ENCODE measurements around the gene FAM120B. TPM values are rescaled to one million over a fixed set of nuclear protein-coding genes. Genes with fewer than 3 reads are reported as not detected.

FAM120B gene
- total and polyA plus RNA-seq, 2 experiments from 2014 or later = 7.2 to 16.7 TPM

DNA sequence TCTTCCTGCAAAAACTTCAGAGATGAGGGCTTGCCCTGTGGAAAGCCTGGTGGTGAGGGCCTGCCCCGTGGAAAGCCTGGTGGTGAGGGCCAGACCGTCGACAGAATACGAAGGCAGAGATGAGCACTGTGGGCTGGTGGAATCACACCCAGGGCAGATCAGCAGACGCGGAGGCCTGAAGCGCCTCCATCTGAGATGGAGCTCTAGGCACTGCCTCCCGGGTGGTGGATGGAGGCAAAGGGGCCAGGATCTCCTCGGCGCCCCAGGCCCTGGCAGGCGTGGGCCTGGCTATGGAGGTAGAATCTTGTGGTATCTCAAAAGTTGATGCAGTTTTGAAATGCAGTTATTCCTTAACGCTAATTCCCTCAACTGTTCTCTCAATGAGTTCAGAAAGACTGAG lies 141.8 kb downstream of the FAM120B start:
- H3F3A ChIP-seq (replicated peaks; ENCODE audit: low read depth) = no peaks in the 10 kb centered on the region
- H3K27ac ChIP-seq (ENCODE audit: low read depth) = no peak overlapping the region
- no peak overlapping the region for H3K4me2 ChIP-seq
- H3K9me2 ChIP-seq (ENCODE audit: insufficient read depth) = no peaks in the 10 kb centered on the region
- no peaks in the 10 kb centered on the region for H4K20me1 ChIP-seq (replicated peaks; ENCODE audit: insufficient read depth)
- no peak overlapping the region for H3K4me3 ChIP-seq
- Mint-ChIP-seq H3K4me1 (no peaks in the 10 kb centered on the region; the same call in 2 of the 3 replicates), H3K36me3 (ENCODE audit: low read depth) (peaks cover 5% of the 10 kb centered on the region; the same call in 2 of the 3 replicates), H3K27me3 (ENCODE audit: insufficient read depth, low read depth, poor library complexity) (peaks cover 8% of the 10 kb centered on the region), H3K27ac (no peak overlapping the region), H3K9me3 (peaks cover 12% of the 10 kb centered on the region), H3K4me3 (no peak overlapping the region)
- H2AFZ ChIP-seq = no peak overlapping the region
- no peaks in the 10 kb centered on the region for H3K79me2 ChIP-seq (replicated peaks; ENCODE audit: insufficient read depth)
- ATAC-seq (no peak), DNase-seq (ENCODE audit: low spot score) (no peak)
- TF ChIP-seq STAT1 (IDR thresholded peaks at IDR 0.05; ENCODE audit: unreplicated experiment) = no peak
- TF ChIP-seq CREB1 (CRISPR knock-in tag; IDR thresholded peaks at IDR 0.05; ENCODE audit: low read depth) = no peak
- TF ChIP-seq EZH2 (IDR thresholded peaks at IDR 0.05; ENCODE audit: low read depth, unreplicated experiment) = no peak
- TF ChIP-seq ZNF331 (CRISPR knock-in tag; IDR thresholded peaks at IDR 0.05; ENCODE audit: low read depth) = no peak
- no peak for TF ChIP-seq JUNB (IDR thresholded peaks at IDR 0.05; ENCODE audit: unreplicated experiment)
- TF ChIP-seq EZH2phosphoT487 (IDR thresholded peaks at IDR 0.05; ENCODE audit: unreplicated experiment) = no peak
- TF ChIP-seq, protein P1, sequence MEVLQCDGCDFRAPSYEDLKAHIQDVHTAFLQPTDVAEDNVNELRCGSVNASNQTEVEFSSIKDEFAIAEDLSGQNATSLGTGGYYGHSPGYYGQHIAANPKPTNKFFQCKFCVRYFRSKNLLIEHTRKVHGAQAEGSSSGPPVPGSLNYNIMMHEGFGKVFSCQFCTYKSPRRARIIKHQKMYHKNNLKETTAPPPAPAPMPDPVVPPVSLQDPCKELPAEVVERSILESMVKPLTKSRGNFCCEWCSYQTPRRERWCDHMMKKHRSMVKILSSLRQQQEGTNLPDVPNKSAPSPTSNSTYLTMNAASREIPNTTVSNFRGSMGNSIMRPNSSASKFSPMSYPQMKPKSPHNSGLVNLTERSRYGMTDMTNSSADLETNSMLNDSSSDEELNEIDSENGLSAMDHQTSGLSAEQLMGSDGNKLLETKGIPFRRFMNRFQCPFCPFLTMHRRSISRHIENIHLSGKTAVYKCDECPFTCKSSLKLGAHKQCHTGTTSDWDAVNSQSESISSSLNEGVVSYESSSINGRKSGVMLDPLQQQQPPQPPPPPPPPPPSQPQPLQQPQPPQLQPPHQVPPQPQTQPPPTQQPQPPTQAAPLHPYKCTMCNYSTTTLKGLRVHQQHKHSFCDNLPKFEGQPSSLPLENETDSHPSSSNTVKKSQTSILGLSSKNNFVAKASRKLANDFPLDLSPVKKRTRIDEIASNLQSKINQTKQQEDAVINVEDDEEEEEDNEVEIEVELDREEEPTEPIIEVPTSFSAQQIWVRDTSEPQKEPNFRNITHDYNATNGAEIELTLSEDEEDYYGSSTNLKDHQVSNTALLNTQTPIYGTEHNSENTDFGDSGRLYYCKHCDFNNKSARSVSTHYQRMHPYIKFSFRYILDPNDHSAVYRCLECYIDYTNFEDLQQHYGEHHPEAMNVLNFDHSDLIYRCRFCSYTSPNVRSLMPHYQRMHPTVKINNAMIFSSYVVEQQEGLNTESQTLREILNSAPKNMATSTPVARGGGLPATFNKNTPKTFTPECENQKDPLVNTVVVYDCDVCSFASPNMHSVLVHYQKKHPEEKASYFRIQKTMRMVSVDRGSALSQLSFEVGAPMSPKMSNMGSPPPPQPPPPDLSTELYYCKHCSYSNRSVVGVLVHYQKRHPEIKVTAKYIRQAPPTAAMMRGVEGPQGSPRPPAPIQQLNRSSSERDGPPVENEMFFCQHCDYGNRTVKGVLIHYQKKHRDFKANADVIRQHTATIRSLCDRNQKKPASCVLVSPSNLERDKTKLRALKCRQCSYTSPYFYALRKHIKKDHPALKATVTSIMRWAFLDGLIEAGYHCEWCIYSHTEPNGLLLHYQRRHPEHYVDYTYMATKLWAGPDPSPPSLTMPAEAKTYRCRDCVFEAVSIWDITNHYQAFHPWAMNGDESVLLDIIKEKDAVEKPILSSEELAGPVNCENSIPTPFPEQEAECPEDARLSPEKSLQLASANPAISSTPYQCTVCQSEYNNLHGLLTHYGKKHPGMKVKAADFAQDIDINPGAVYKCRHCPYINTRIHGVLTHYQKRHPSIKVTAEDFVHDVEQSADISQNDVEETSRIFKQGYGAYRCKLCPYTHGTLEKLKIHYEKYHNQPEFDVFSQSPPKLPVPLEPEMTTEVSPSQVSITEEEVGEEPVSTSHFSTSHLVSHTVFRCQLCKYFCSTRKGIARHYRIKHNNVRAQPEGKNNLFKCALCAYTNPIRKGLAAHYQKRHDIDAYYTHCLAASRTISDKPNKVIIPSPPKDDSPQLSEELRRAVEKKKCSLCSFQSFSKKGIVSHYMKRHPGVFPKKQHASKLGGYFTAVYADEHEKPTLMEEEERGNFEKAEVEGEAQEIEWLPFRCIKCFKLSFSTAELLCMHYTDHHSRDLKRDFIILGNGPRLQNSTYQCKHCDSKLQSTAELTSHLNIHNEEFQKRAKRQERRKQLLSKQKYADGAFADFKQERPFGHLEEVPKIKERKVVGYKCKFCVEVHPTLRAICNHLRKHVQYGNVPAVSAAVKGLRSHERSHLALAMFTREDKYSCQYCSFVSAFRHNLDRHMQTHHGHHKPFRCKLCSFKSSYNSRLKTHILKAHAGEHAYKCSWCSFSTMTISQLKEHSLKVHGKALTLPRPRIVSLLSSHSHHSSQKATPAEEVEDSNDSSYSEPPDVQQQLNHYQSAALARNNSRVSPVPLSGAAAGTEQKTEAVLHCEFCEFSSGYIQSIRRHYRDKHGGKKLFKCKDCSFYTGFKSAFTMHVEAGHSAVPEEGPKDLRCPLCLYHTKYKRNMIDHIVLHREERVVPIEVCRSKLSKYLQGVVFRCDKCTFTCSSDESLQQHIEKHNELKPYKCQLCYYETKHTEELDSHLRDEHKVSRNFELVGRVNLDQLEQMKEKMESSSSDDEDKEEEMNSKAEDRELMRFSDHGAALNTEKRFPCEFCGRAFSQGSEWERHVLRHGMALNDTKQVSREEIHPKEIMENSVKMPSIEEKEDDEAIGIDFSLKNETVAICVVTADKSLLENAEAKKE (CRISPR knock-in tag; IDR thresholded peaks at IDR 0.05) = no peak
- TF ChIP-seq, protein P2, sequence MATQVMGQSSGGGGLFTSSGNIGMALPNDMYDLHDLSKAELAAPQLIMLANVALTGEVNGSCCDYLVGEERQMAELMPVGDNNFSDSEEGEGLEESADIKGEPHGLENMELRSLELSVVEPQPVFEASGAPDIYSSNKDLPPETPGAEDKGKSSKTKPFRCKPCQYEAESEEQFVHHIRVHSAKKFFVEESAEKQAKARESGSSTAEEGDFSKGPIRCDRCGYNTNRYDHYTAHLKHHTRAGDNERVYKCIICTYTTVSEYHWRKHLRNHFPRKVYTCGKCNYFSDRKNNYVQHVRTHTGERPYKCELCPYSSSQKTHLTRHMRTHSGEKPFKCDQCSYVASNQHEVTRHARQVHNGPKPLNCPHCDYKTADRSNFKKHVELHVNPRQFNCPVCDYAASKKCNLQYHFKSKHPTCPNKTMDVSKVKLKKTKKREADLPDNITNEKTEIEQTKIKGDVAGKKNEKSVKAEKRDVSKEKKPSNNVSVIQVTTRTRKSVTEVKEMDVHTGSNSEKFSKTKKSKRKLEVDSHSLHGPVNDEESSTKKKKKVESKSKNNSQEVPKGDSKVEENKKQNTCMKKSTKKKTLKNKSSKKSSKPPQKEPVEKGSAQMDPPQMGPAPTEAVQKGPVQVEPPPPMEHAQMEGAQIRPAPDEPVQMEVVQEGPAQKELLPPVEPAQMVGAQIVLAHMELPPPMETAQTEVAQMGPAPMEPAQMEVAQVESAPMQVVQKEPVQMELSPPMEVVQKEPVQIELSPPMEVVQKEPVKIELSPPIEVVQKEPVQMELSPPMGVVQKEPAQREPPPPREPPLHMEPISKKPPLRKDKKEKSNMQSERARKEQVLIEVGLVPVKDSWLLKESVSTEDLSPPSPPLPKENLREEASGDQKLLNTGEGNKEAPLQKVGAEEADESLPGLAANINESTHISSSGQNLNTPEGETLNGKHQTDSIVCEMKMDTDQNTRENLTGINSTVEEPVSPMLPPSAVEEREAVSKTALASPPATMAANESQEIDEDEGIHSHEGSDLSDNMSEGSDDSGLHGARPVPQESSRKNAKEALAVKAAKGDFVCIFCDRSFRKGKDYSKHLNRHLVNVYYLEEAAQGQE (IDR thresholded peaks at IDR 0.05; ENCODE audit: unreplicated experiment) = no peak
- TF ChIP-seq ZNF114 (CRISPR knock-in tag; IDR thresholded peaks at IDR 0.05) = no peak
- TF ChIP-seq, protein P3, sequence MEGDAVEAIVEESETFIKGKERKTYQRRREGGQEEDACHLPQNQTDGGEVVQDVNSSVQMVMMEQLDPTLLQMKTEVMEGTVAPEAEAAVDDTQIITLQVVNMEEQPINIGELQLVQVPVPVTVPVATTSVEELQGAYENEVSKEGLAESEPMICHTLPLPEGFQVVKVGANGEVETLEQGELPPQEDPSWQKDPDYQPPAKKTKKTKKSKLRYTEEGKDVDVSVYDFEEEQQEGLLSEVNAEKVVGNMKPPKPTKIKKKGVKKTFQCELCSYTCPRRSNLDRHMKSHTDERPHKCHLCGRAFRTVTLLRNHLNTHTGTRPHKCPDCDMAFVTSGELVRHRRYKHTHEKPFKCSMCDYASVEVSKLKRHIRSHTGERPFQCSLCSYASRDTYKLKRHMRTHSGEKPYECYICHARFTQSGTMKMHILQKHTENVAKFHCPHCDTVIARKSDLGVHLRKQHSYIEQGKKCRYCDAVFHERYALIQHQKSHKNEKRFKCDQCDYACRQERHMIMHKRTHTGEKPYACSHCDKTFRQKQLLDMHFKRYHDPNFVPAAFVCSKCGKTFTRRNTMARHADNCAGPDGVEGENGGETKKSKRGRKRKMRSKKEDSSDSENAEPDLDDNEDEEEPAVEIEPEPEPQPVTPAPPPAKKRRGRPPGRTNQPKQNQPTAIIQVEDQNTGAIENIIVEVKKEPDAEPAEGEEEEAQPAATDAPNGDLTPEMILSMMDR (conservative IDR thresholded peaks at IDR 0.05; ENCODE audit: low read depth in 2 of 2) = no peak
- no peak for TF ChIP-seq NANOG (IDR thresholded peaks at IDR 0.05; ENCODE audit: borderline replicate concordance)
- TF ChIP-seq POLR2AphosphoS5 (IDR thresholded peaks at IDR 0.05; ENCODE audit: low read depth) = no peak
- TF ChIP-seq, protein P4, sequence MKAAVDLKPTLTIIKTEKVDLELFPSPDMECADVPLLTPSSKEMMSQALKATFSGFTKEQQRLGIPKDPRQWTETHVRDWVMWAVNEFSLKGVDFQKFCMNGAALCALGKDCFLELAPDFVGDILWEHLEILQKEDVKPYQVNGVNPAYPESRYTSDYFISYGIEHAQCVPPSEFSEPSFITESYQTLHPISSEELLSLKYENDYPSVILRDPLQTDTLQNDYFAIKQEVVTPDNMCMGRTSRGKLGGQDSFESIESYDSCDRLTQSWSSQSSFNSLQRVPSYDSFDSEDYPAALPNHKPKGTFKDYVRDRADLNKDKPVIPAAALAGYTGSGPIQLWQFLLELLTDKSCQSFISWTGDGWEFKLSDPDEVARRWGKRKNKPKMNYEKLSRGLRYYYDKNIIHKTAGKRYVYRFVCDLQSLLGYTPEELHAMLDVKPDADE (IDR thresholded peaks at IDR 0.05) = no peak
- H3K36me3 ChIP-seq (ENCODE audit: insufficient read depth) = no peaks in the 10 kb centered on the region
- H3K4me1 ChIP-seq (ENCODE audit: insufficient read depth) = no peaks in the 10 kb centered on the region
- no peaks in the 10 kb centered on the region for H3K27me3 ChIP-seq (ENCODE audit: insufficient read depth)

Measured in GM23338 (cell line).